NCI-H2196 treated with DMSO at 0.1 percent for 48 hours (cell line): ENCODE measurements around the gene C5orf52.
"Not testable (repeated sequence)": the region's sequence is repeated elsewhere in the genome, so short reads cannot be mapped to it uniquely, and the experiment has no call there.

Experiments
- DNase-seq: peaks from one replicate; lab custom pipeline; 2025; ENCODE audit not compliant: unreplicated experiment; lab: John Stamatoyannopoulos, UW

Gene C5orf52

GRCh38 chr5:157721159-157721558 lies 49.8 kb downstream of the C5orf52 start:
- DNase-seq = no peak

- DNase-seq = not testable (repeated sequence)
Measured at GRCh38 chr5:157722895-157723294, 51.6 kb downstream of the C5orf52 start.

- not testable (repeated sequence) for DNase-seq
Measured at GRCh38 chr5:157726607-157727006, 55.3 kb downstream of the C5orf52 start.

GRCh38 chr5:157727858-157728257 lies 56.5 kb downstream of the C5orf52 start:
- DNase-seq = not testable (repeated sequence)
